WTC11 (cell line): ENCODE measurements around the gene GDF3. TPM values are rescaled to one million over a fixed set of nuclear protein-coding genes. Genes with fewer than 3 reads are reported as not detected.

ENCODE experiments used
- ATAC-seq: fragments of 200-7000 bp; cut with Tn5 transposase; 2 replicates; pipeline ENCODE4 v1.10.0; 2021; ENCODE audit warnings: mild to moderate bottlenecking, moderate library complexity
- CTCF ChIA-PET: fragments of 300-600 bp; sonication (Branson Sonifier 250); formaldehyde crosslinking; loops from one replicate; lab custom pipeline; 2021; ENCODE audit warnings: antibody characterized with exemption; lab: Charles Lee
- POLR2A ChIA-PET: fragments of 350-600 bp; sonication (Branson Sonifier 250); formaldehyde crosslinking; loops from one replicate; lab custom pipeline; 2021; ENCODE audit warnings: antibody characterized with exemption; lab: Charles Lee
- DNase-seq: peaks from one replicate; pipeline ENCODE4 v3.0.0; 2021; ENCODE audit warnings: low spot score
- H3K27ac Mint-ChIP-seq: 2 replicates; pipeline ENCODE4 v1.8.0; 2021; ENCODE audit warnings: mixed read lengths
- H3K27me3 Mint-ChIP-seq: 2 replicates; pipeline ENCODE4 v1.8.0; 2021; ENCODE audit warnings: low read depth, mild to moderate bottlenecking, moderate library complexity, mixed read lengths
- H3K36me3 Mint-ChIP-seq: 2 replicates; pipeline ENCODE4 v1.8.0; 2021; ENCODE audit warnings: mixed read lengths
- H3K4me1 Mint-ChIP-seq: 2 replicates; pipeline ENCODE4 v1.8.0; 2022; ENCODE audit warnings: mixed read lengths
- H3K4me3 Mint-ChIP-seq: 2 replicates; pipeline ENCODE4 v1.8.0; 2021; ENCODE audit warnings: mild to moderate bottlenecking, moderate library complexity, mixed read lengths
- H3K9me3 Mint-ChIP-seq: 2 replicates; pipeline ENCODE4 v1.8.0; 2021; ENCODE audit warnings: mixed read lengths
- ATF3 ChIP-seq: sonication (generic); formaldehyde crosslinking; conservative IDR thresholded peaks from 2 replicates; pipeline ENCODE4 v1.8.1; 2022; ENCODE audit warnings: mild to moderate bottlenecking, missing genetic modification reagents
- ELF4 ChIP-seq: sonication (generic); formaldehyde crosslinking; IDR thresholded peaks from 2 replicates; pipeline ENCODE4 v1.8.1; 2022; ENCODE audit warnings: low read depth, mild to moderate bottlenecking, moderate library complexity, missing genetic modification reagents
- ERG ChIP-seq: fragments of 250-450 bp; sonication (Bioruptor Pico); IDR thresholded peaks from 2 replicates; pipeline ENCODE4 v1.8.0; 2021; ENCODE audit warnings: mild to moderate bottlenecking
- ETV6 ChIP-seq: sonication (generic); formaldehyde crosslinking; IDR thresholded peaks from 2 replicates; pipeline ENCODE4 v1.8.1; 2022; ENCODE audit warnings: mild to moderate bottlenecking, missing genetic modification reagents
- FOXJ3 ChIP-seq: sonication (generic); formaldehyde crosslinking; IDR thresholded peaks from 2 replicates; pipeline ENCODE4 v1.9.0; 2021; ENCODE audit warnings: missing genetic modification reagents, mild to moderate bottlenecking, borderline replicate concordance
- JUN ChIP-seq: sonication (generic); formaldehyde crosslinking; IDR thresholded peaks from 2 replicates; pipeline ENCODE4 v1.8.0; 2023; ENCODE audit warnings: mild to moderate bottlenecking, missing genetic modification reagents
- MXD4 ChIP-seq: fragments of 250-450 bp; sonication (Bioruptor Pico); IDR thresholded peaks from 2 replicates; pipeline ENCODE4 v1.8.0; 2021; ENCODE audit warnings: mild to moderate bottlenecking, moderate library complexity, borderline replicate concordance
- NFE2L1 ChIP-seq: sonication (generic); formaldehyde crosslinking; IDR thresholded peaks from 2 replicates; pipeline ENCODE4 v1.8.1; 2023; ENCODE audit warnings: missing genetic modification reagents
- NR1H2 ChIP-seq: sonication (generic); formaldehyde crosslinking; IDR thresholded peaks from 2 replicates; pipeline ENCODE4 v1.9.0; 2021; ENCODE audit warnings: mild to moderate bottlenecking, moderate library complexity, missing genetic modification reagents
- PRDM15 ChIP-seq: sonication (generic); formaldehyde crosslinking; IDR thresholded peaks from 2 replicates; pipeline ENCODE4 v1.8.0; 2022; ENCODE audit warnings: missing genetic modification reagents
- RORB ChIP-seq: fragments of 250-450 bp; sonication (Bioruptor Pico); IDR thresholded peaks from 2 replicates; pipeline ENCODE4 v1.9.0; 2021; ENCODE audit warnings: mild to moderate bottlenecking
- SMAD3 ChIP-seq: sonication (generic); formaldehyde crosslinking; IDR thresholded peaks from 2 replicates; pipeline ENCODE4 v1.8.0; 2022; ENCODE audit warnings: missing genetic modification reagents, mild to moderate bottlenecking, borderline replicate concordance
- SOX15 ChIP-seq: fragments of 250-450 bp; sonication (Bioruptor Pico); IDR thresholded peaks from 2 replicates; pipeline ENCODE4 v1.9.0; 2021; ENCODE audit warnings: mild to moderate bottlenecking
- SP1 ChIP-seq: sonication (generic); formaldehyde crosslinking; conservative IDR thresholded peaks from 2 replicates; pipeline ENCODE4 v1.8.1; 2022; ENCODE audit warnings: missing genetic modification reagents
- TCF7 ChIP-seq: sonication (generic); formaldehyde crosslinking; IDR thresholded peaks from 2 replicates; pipeline ENCODE4 v1.8.0; 2022; ENCODE audit warnings: mild to moderate bottlenecking, low read depth, missing genetic modification reagents, moderate library complexity
- ZNF416 ChIP-seq: fragments of 250-450 bp; sonication (Bioruptor Pico); IDR thresholded peaks from 2 replicates; pipeline ENCODE4 v1.9.0; 2021; ENCODE audit warnings: mild to moderate bottlenecking, inconsistent platforms
- total RNA-seq: library from RNA; stranded (reverse); gene quantifications from 3 replicates; pipeline ENCODE4 v1.2.3, GENCODE V29; 2021
- TF ChIP-seq, protein P1 (sequence below): sonication (generic); formaldehyde crosslinking; IDR thresholded peaks from 2 replicates; pipeline ENCODE4 v1.8.1; 2023; ENCODE audit warnings: mild to moderate bottlenecking, missing genetic modification reagents, borderline replicate concordance

The GDF3 gene
- total RNA-seq, 1 experiment from 2014 or later = 42.0 TPM

GRCh38 chr12:7723926-7724325 is 28.4 kb upstream of the GDF3 start:
- ATAC-seq = no peak
- H3K27ac Mint-ChIP-seq = no peak overlapping the region
- CTCF ChIA-PET = interaction anchor here (0.9 kb wide), 1 partner anchor 83 kb away, joined by 3 read pairs; no protein-coding TSS in a partner anchor

More at GRCh38 chr12:7723926-7724325, 28.4 kb upstream of the GDF3 start:
- Mint-ChIP-seq H3K4me3 (no peak overlapping the region), H3K36me3 (peaks cover 16% of the 10 kb centered on the region), H3K9me3 (peaks cover 22% of the 10 kb centered on the region), H3K27me3 (no peaks in the 10 kb centered on the region)
- no peak for TF ChIP-seq SMAD3 (CRISPR knock-in tag)
- no peak for TF ChIP-seq RORB (CRISPR knock-in tag)
- no peak for TF ChIP-seq SP1
- no peak for TF ChIP-seq ZNF416
- no peak for TF ChIP-seq NFE2L1 (CRISPR knock-in tag)
- no peak for TF ChIP-seq SOX15 (CRISPR knock-in tag)
- no peak for TF ChIP-seq ETV6 (CRISPR knock-in tag)
- no peak for TF ChIP-seq MXD4 (CRISPR knock-in tag)
- TF ChIP-seq, protein P1, sequence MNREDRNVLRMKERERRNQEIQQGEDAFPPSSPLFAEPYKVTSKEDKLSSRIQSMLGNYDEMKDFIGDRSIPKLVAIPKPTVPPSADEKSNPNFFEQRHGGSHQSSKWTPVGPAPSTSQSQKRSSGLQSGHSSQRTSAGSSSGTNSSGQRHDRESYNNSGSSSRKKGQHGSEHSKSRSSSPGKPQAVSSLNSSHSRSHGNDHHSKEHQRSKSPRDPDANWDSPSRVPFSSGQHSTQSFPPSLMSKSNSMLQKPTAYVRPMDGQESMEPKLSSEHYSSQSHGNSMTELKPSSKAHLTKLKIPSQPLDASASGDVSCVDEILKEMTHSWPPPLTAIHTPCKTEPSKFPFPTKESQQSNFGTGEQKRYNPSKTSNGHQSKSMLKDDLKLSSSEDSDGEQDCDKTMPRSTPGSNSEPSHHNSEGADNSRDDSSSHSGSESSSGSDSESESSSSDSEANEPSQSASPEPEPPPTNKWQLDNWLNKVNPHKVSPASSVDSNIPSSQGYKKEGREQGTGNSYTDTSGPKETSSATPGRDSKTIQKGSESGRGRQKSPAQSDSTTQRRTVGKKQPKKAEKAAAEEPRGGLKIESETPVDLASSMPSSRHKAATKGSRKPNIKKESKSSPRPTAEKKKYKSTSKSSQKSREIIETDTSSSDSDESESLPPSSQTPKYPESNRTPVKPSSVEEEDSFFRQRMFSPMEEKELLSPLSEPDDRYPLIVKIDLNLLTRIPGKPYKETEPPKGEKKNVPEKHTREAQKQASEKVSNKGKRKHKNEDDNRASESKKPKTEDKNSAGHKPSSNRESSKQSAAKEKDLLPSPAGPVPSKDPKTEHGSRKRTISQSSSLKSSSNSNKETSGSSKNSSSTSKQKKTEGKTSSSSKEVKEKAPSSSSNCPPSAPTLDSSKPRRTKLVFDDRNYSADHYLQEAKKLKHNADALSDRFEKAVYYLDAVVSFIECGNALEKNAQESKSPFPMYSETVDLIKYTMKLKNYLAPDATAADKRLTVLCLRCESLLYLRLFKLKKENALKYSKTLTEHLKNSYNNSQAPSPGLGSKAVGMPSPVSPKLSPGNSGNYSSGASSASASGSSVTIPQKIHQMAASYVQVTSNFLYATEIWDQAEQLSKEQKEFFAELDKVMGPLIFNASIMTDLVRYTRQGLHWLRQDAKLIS (CRISPR knock-in tag) = no peak
- TF ChIP-seq JUN (CRISPR knock-in tag) = no peak
- TF ChIP-seq TCF7 (CRISPR knock-in tag) = no peak
- TF ChIP-seq ERG (CRISPR knock-in tag) = no peak
- TF ChIP-seq ELF4 (CRISPR knock-in tag) = no peak
- TF ChIP-seq ATF3 (CRISPR knock-in tag) = no peak
- no peak for TF ChIP-seq FOXJ3 (CRISPR knock-in tag)
- no peak for TF ChIP-seq NR1H2 (CRISPR knock-in tag)
- no peak for TF ChIP-seq PRDM15 (CRISPR knock-in tag)
- TF ChIP-seq, all 79 proteins: peak for 0
- POLR2A ChIA-PET = no interaction called here
- H3K4me1 Mint-ChIP-seq = peaks cover 5% of the 10 kb centered on the region; the same call in 1 of the 2 replicates
- DNase-seq = no peak
